Astrocyte of the hippocampus (primary cell): ENCODE results near the gene RPL36AL.
"Not testable (repeated sequence)": the region's sequence is repeated elsewhere in the genome, so short reads cannot be mapped to it uniquely, and the experiment has no call there.

Experiments
- DNase-seq: peaks from one replicate; pipeline ENCODE4 v3.0.0; 2011; ENCODE audit warnings: low read depth, low spot score

The RPL36AL gene

DNA sequence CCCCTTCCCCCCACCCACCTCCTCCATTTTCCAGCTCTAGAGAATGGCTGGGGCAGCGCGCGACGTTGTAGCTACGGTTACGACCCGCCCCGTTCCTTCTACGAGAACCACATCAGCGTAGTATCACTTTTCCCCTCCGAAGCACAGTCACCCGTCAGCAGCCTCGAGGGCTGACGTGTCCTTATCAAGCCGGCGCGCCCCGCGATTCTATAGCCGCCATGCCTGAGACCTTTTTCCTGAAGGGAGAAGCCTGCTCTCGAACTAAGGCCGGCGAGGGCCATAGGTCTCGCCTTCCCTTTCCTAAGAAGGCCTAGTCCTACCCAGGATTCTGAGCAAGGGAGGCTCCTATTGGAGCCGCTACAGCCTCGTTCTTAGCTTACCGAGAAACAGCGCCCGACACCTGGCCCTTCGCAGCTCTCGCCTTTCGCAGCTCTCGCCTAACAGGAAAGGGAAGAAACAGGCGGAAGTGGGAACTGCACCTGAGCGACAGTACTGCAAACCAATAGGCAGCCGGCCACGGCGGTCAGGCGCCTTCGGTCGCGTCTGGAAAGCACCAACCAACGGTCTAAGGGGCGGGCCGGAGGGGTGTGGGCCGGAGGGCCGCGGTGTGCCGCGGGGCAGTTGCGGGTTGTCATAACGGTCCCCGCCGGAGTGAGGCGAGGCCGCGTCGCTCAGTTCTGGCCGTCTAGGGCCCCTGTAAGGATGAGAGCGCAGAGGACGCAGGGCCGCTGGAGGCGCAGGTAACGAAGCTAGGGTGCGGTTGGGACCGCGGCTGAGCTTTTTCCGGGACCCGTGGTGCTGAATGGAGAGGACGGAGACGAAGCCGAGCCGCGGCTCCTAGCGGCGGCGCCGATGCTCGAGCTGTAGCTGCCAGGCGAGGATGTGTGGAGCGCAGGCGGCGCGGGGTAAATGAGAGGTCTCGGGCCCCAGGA lies at the start of gene RPL36AL, which contains the start of gene MGAT2:
Gene RPL36AL, minus strand, starts transcription at position 445 of the 932 bp plus-strand sequence. CDS start 1,522 bp downstream, outside the sequence.
Gene MGAT2, plus strand, starts transcription at position 618 of the 932 bp plus-strand sequence. CDS start 470 bp downstream, outside the sequence.
- DNase-seq: peak; percentile 99

DNA sequence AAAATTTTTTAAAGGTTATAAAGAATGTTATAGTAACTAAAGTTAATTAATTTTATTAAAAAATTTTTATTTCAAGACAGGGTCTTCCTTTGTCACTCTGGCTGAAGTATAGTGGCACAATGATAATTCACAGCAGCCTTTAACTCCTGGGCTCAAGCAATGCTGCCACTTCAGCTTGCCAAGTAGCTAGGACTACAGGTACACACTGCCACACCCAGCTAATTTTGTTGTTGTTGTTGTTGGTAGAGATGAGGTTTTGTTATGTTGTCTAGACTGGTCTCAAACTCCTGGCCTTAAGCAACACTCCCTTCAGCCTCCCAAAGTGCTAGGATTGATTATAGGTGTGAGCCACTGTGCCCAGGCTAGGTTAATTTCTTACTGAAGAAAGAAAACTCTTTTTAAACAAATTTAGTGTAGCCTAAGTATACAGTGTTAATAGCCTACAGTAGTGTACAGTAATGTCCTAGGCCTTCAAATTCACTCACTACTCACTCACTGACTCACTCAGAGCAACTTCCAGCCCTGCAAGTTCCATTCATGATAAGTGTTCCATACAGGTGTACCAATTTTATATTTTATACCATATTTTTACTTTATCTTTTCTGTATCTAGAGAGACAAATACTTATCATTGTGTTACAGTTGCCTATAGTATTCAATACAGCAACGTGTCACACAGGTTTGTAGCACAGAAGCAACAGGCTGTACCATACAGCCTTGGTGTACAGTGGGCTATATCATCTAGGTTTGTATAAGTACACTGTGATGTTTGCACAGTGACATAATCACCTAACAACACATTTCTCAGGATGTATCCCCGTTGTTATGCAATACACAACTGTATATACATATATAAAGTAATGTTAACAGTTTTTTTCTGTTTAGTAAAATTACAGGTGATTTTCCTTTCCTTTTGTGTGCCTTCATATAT lies 39.4 kb upstream of the RPL36AL start:
- no peak for DNase-seq

- DNase-seq: not testable (repeated sequence)
These were observed 37.1 kb upstream of the RPL36AL start for GRCh38 chr14:49657500-49657899.

DNA sequence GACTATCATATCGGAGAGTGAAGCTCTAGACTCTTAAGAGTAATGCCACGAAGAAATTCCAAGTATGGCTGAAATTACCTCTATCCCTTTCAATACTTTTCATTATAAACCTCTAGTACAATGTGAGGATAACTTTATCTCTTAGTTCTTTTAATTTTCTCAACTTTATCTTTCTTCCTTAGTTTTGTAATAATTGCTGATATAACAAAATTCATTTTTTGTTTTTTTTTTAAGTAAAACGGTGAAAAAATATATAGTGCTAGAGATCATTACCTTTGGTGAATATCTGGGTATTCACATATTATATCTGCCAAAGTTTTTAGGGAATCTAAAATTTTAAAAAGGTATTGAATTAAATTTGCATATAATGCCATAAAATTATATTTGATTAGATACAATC lies 34.1 kb upstream of the RPL36AL start:
- DNase-seq: no peak

DNA sequence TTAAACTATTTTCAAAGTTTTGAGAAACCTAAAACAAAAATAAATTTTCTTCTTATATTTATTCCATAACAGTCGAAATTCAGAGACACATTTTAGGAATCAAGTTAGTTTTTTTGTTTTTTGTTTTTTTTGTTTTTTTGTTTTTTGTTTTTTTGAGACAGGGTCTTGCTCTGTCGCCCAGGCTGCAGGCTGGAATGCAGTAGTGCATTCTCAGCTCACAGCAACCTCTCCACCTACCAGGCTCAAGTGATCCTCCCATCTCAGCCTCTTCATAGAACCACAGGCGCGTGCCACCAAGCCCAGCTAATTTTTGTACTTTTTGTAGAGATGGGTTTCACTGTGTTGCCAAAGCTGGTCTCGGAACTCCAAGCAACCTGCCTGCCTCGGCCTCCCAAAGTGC lies 33.1 kb upstream of the RPL36AL start:
- no peak for DNase-seq

- DNase-seq: no peak
These were observed 21.7 kb upstream of the RPL36AL start for GRCh38 chr14:49642163-49642562.

DNA sequence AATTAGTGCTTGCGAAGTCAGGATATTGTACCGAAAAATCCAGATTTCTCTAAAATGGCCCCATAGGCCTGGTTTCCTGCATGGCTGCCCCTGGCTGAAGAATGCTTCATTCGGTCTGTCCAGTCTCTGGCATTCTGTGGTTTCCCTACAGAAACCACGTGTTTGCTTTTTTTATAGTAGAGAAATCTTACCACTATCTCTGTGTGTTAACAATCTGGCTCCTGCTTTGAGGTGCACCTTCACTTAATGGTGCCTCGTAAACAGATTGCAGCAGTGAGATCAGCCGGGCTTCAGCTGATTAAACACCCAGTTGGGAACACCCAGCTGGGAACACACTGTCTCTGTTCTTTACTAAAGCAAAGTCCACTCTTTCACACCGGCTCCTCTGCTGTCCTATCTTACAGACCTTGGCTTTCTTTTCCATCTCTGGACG lies 21.3 kb upstream of the RPL36AL start:
- peak; percentile 53 for DNase-seq

- no peak for DNase-seq
These were observed 20.4 kb upstream of the RPL36AL start for GRCh38 chr14:49640540-49641417.

DNA sequence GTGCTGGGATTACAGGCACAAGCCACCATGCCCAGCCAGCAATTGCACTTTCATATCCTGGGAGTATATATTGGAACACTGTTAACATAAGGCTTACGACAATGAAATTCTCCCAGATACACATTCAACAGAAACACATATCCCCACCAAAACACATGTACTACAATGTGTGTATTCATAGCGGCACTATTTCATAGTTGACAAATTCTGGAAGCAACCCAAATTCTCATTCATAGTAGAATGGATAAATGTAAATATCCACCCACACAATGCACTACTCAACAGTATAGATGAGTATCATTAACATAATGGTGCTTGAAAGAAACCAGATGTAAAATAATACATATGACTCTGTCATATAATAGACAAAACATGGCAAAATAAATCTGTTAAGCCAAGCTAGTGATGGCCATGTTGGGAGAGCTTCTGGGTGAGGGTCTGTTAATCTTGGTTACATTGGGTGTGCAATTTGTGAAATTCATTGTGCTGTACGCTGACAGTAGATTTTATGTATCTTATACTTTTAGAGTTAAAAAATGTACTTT lies 17.2 kb upstream of the RPL36AL start:
- no peak for DNase-seq

DNA sequence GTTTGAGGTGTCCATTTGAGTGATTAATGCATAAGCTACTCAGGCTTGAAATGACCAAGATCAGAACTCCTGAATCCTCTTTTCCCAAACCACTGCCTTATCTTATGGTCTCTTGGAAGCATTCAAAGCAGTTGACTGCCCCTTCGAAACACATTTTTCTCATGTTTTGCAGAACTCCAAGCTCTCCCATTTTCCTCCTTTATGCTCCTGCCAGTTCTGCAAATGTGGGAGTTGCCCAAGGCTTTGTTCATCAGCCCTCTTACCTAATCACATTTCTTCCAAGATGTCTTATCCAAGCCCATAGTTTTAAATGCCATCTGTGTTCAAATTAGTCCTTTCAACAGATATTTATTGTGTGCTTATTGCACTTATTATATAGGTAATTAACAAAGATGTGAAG lies 16.4 kb upstream of the RPL36AL start:
- no peak for DNase-seq

DNA sequence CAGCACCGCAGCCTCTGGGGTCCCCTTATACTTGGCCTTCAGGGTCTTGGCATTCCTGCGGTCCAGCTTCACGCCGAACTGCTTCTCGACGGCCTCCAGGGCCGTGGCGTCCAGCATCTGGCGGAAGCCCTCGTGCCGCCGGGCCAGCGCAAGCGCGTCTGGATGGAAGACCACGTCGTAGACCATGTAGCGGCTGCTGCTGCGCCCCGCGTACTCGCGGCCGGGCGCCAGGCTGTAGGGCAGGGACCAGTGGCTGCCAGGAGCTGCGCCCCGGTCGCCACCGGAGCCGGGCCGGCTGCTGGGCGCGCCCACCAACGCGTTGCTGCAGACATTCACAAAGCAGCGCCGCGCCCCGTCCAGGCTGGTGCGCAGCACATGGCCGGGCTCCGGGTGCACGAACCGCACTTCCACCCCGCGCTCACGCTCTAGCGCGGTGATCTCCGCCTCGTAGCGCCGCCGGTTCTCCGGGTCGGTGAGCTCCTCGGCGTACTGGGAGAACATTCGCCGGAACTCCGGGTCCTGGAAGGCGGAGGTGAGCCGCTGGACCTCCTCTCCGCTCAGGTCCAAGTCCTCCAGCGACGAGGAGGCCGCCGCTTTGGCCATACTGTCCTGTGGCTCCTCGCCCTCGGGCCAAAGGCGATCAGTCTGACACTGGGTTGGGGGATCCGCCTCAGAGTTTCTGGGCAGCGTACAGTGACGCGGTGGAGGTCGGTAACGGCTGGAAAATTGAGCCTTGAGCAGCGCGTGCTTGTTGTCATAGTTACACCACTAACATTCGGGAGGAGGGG lies 14.3 kb upstream of the RPL36AL start, which contains the start of gene DNAAF2:
Gene DNAAF2, minus strand, starts transcription at position 698 of the 788 bp plus-strand sequence. Its CDS starts 95 bp downstream, at position 603.
- peak; percentile 88 for DNase-seq

GRCh38 chr14:49633640-49634546 lies 13.5 kb upstream of the RPL36AL start:
- peak; percentile 99 for DNase-seq

DNA sequence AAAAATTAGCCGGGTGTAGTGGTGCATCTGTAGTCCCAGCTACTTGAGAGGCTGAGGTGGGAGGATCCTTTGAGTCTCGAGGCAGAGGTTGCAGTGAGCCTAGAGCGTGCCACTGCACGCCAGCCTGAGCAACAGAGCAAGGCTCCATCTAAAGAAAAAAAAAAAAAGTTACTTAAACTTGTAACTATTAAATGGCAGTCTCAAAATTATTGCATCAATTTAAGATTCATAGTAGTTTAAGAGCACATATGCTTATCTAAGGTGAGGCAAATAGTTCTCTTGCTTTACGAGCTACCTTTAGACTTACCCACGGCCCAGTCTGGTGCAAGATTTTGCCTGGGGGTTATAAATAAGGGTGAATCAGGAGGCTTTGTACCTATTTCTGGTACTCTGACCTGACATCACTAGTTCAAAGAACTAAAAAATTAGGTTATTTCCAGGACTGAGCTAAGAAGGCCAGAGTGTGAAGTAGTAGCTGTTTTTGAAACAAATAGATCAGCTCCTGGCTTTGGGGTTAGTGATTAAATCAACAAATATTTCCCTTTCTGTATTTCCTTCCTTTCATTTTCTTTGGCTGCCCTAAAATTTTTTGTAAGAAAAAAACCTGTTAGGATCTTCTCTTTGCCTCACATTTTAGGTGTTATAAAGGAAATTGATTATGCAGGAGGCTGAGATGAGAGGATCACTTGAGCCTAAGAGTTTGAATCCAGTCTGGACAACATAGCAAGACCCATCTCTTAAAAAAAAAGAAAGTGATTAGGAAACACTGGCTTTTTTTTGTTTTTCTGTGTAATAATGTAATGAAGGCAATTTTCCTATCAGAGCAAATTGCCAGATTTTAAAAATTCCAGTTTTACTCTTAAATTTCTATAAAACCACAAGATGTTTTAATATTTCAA lies 3.8 kb upstream of the RPL36AL start:
- DNase-seq: no peak

- no peak for DNase-seq
These were observed 3.0 kb upstream of the RPL36AL start for GRCh38 chr14:49623387-49623786.

DNA sequence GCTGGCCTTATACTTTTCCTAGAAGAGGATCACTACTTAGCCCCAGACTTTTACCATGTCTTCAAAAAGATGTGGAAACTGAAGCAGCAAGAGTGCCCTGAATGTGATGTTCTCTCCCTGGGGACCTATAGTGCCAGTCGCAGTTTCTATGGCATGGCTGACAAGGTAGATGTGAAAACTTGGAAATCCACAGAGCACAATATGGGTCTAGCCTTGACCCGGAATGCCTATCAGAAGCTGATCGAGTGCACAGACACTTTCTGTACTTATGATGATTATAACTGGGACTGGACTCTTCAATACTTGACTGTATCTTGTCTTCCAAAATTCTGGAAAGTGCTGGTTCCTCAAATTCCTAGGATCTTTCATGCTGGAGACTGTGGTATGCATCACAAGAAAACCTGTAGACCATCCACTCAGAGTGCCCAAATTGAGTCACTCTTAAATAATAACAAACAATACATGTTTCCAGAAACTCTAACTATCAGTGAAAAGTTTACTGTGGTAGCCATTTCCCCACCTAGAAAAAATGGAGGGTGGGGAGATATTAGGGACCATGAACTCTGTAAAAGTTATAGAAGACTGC lies 1.7 kb upstream of the RPL36AL start:
- DNase-seq: no peak

DNA sequence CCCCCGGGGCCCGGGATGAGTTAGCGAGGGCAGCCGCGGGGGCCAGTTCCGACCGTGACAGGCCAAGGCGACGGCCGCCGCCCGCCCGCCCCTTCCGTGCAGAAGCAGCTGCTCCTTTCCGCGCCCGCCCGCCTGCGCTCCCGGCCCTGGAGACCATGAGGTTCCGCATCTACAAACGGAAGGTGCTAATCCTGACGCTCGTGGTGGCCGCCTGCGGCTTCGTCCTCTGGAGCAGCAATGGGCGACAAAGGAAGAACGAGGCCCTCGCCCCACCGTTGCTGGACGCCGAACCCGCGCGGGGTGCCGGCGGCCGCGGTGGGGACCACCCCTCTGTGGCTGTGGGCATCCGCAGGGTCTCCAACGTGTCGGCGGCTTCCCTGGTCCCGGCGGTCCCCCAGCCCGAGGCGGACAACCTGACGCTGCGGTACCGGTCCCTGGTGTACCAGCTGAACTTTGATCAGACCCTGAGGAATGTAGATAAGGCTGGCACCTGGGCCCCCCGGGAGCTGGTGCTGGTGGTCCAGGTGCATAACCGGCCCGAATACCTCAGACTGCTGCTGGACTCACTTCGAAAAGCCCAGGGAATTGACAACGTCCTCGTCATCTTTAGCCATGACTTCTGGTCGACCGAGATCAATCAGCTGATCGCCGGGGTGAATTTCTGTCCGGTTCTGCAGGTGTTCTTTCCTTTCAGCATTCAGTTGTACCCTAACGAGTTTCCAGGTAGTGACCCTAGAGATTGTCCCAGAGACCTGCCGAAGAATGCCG lies 872 bp upstream of the RPL36AL start:
- DNase-seq: peak; percentile 84

- DNase-seq: no peak
These were observed 696 bp downstream of the RPL36AL start for GRCh38 chr14:49619730-49620129.
